HepG2 (cell line): ENCODE measurements around the gene PLCB1. TPM values are rescaled to one million over a fixed set of nuclear protein-coding genes. Genes with fewer than 3 reads are reported as not detected.

ENCODE experiments used
- ATAD3A ChIP-seq: sonication (generic); formaldehyde crosslinking; IDR thresholded peaks from 2 replicates; pipeline ENCODE4 v1.4.0; 2020; ENCODE audit warnings: missing genetic modification reagents
- ATF1 ChIP-seq: IDR thresholded peaks from 2 replicates; pipeline ENCODE4 v1.6.1; 2016; ENCODE audit warnings: mild to moderate bottlenecking, control low read depth
- CEBPG ChIP-seq: IDR thresholded peaks from 2 replicates; pipeline ENCODE4 v1.6.1; 2016
- CENPT ChIP-seq: sonication (generic); formaldehyde crosslinking; IDR thresholded peaks from 2 replicates; pipeline ENCODE4 v1.8.0; 2022; ENCODE audit warnings: low read depth, mild to moderate bottlenecking, moderate library complexity, missing genetic modification reagents
- ESRRA ChIP-seq: sonication (generic); formaldehyde crosslinking; IDR thresholded peaks from 2 replicates; pipeline ENCODE4 v1.5.1; 2020; ENCODE audit warnings: mild to moderate bottlenecking, low read depth, missing genetic modification reagents
- FOXO1 ChIP-seq: sonication (generic); formaldehyde crosslinking; IDR thresholded peaks from 2 replicates; pipeline ENCODE4 v1.4.0; 2020; ENCODE audit warnings: missing genetic modification reagents
- JARID2 ChIP-seq: sonication (generic); formaldehyde crosslinking; IDR thresholded peaks from 2 replicates; pipeline ENCODE4 v1.8.1; 2023; ENCODE audit warnings: missing genetic modification reagents, inconsistent platforms; ENCODE audit not compliant: insufficient replicate concordance
- PRPF4 ChIP-seq: fragments of 200-400 bp; formaldehyde crosslinking; IDR thresholded peaks from 2 replicates; pipeline ENCODE4 v1.6.1; 2016; ENCODE audit warnings: low read length, low read depth; ENCODE audit not compliant: poor library complexity, severe bottlenecking
- TCF7 ChIP-seq: sonication (generic); IDR thresholded peaks from 2 replicates; pipeline ENCODE4 v1.6.1; 2016; ENCODE audit warnings: antibody characterized with exemption, low read depth
- ZBTB20 ChIP-seq: sonication (generic); formaldehyde crosslinking; IDR thresholded peaks from 2 replicates; pipeline ENCODE4 v1.8.1; 2023; ENCODE audit warnings: missing genetic modification reagents, low read depth, mild to moderate bottlenecking, borderline replicate concordance
- ZFP36L1 ChIP-seq: sonication (generic); formaldehyde crosslinking; IDR thresholded peaks from 2 replicates; pipeline ENCODE4 v1.8.0; 2022; ENCODE audit warnings: mild to moderate bottlenecking, missing genetic modification reagents, moderate library complexity
- ZFP41 ChIP-seq: sonication (generic); formaldehyde crosslinking; IDR thresholded peaks from 2 replicates; pipeline ENCODE4 v1.4.0; 2020; ENCODE audit warnings: mild to moderate bottlenecking, missing genetic modification reagents, borderline replicate concordance
- ZNF451 ChIP-seq: sonication (generic); formaldehyde crosslinking; IDR thresholded peaks from 2 replicates; pipeline ENCODE4 v1.5.0; 2020; ENCODE audit warnings: mild to moderate bottlenecking, missing genetic modification reagents
- ZNF572 ChIP-seq: sonication (generic); formaldehyde crosslinking; IDR thresholded peaks from 2 replicates; pipeline ENCODE4 v1.5.1; 2020; ENCODE audit warnings: mild to moderate bottlenecking, missing genetic modification reagents
- ZNF737 ChIP-seq: sonication (generic); formaldehyde crosslinking; IDR thresholded peaks from 2 replicates; pipeline ENCODE4 v1.5.0; 2020; ENCODE audit warnings: missing genetic modification reagents, mild to moderate bottlenecking, borderline replicate concordance
- ZNF850 ChIP-seq: sonication (generic); formaldehyde crosslinking; conservative IDR thresholded peaks from 2 replicates; pipeline ENCODE4 v1.9.0; 2021; ENCODE audit warnings: mild to moderate bottlenecking, missing genetic modification reagents
- ZSCAN25 ChIP-seq: sonication (generic); formaldehyde crosslinking; IDR thresholded peaks from 2 replicates; pipeline ENCODE4 v1.8.0; 2022; ENCODE audit warnings: mild to moderate bottlenecking, missing genetic modification reagents
- ZSCAN29 ChIP-seq: sonication (generic); formaldehyde crosslinking; conservative IDR thresholded peaks from 2 replicates; pipeline ENCODE4 v1.4.0; 2020; ENCODE audit warnings: mild to moderate bottlenecking, missing genetic modification reagents
- polyA plus RNA-seq, 8 experiments: library from polyadenylated mRNA; depleted of rRNA in 3 of 8; stranded (reverse) in 7 of 8; unstranded in 1 of 8; fragments of >200 nt; fragmentation: Illumina TruSeq in 4 of 8; extraction: Trizol in 4 of 8; gene quantifications; 2 replicates each; pipeline versions ENCODE4 v1.2.1 to v1.2.3, GENCODE V29; 2011 to 2016; ENCODE audit warnings: low read depth in 4 of 8, missing spikeins in 1 of 8, mixed read lengths in 1 of 8; ENCODE audit not compliant: insufficient read depth in 1 of 8
- total RNA-seq, 5 experiments: library from RNA; depleted of rRNA; stranded (reverse); fragments of >200 nt; fragmentation: Illumina TruSeq; extraction: Trizol; gene quantifications; 2 replicates each; pipeline ENCODE4 v1.2.3, GENCODE V29; 2016; ENCODE audit warnings: low read depth in 1 of 5
- TF ChIP-seq, protein P1 (sequence below): IDR thresholded peaks from 2 replicates; pipeline ENCODE4 v1.6.1; 2016; ENCODE audit warnings: missing biosample characterization, missing genetic modification reagents, low read depth
- TF ChIP-seq, protein P2 (sequence below): IDR thresholded peaks from 2 replicates; pipeline ENCODE4 v1.6.1; 2016; ENCODE audit warnings: missing compliant biosample characterization, missing genetic modification reagents, borderline replicate concordance
- TF ChIP-seq, protein P3 (sequence below): sonication (generic); formaldehyde crosslinking; IDR thresholded peaks from 2 replicates; pipeline ENCODE4 v1.5.0; 2020; ENCODE audit warnings: mild to moderate bottlenecking, missing genetic modification reagents

The PLCB1 gene
- total and polyA plus RNA-seq, 2 of the 13 experiments (the other 11 are each of a cell fraction or from before 2014, with no cell fraction given) = 42.4 to 55.9 TPM

DNA sequence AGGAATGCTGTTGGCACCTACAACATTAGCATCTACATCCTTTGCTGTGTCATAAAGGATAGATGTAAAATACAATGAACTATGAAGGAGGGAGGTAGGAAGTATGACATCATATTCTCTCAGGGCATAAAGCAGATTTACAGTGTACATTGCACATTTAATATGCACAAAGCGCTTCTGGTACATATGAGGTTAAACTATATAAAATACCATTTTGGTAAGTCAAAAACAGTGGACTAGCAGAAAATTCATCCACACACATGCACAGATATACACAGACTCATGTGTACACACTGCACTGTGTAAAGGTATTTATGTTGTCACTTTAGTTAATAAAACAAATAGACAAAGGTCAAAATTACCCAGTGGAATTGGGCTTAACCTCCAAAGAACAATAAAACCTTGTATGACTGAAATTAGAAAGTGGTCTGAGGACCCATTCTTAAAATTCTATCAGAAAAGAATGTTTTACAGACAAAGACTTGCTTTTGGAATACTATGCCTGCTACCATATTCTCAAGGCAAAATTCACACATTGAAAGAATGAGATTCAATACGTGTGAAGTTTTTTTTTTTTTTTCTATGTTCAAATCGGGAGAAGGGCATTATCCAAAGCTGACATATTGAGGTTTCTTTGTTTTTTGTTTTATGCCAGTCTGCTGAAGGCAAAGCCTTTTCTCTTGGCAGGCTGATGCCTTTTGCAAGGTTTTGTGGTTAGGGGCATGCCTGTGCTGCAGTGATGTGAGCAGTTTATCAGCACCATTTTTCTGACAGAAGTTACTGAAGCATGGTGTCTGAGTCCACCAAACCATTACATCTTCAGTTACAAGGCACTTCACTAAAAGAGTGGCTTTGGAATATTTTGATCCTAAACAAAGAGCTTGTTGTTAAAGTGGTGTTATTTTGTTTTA lies 199.0 kb downstream of the PLCB1 start (continued):
- TF ChIP-seq ESRRA = no peak
- TF ChIP-seq ZNF572 (CRISPR knock-in tag) = no peak
- TF ChIP-seq PRPF4 = no peak
- no peak for TF ChIP-seq CENPT (CRISPR knock-in tag)
- TF ChIP-seq ZBTB20 (CRISPR knock-in tag) = 0 out of 2 replicates have a peak, but pooled peaks have one; percentile 24
- TF ChIP-seq, protein P1, sequence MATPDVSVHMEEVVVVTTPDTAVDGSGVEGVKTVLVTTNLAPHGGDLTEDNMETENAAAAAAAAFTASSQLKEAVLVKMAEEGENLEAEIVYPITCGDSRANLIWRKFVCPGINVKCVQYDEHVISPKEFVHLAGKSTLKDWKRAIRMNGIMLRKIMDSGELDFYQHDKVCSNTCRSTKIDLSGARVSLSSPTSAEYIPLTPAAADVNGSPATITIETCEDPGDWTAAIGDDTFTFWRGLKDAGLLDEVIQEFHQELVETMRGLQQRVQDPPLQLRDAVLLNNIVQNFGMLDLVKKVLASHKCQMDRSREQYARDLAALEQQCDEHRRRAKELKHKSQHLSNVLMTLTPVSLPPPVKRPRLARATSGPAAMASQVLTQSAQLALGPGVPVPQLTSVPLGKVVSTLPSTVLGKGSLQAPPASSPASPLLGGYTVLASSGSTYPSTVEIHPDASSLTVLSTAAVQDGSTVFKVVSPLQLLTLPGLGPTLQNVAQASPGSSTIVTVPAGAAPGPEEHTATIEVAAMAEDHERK (CRISPR knock-in tag) = no peak
- TF ChIP-seq, protein P2, sequence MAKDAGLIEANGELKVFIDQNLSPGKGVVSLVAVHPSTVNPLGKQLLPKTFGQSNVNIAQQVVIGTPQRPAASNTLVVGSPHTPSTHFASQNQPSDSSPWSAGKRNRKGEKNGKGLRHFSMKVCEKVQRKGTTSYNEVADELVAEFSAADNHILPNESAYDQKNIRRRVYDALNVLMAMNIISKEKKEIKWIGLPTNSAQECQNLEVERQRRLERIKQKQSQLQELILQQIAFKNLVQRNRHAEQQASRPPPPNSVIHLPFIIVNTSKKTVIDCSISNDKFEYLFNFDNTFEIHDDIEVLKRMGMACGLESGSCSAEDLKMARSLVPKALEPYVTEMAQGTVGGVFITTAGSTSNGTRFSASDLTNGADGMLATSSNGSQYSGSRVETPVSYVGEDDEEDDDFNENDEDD (CRISPR knock-in tag) = no peak
- no peak for TF ChIP-seq ZFP41 (CRISPR knock-in tag)
- TF ChIP-seq FOXO1 (CRISPR knock-in tag) = peak; percentile 66; the same call in 1 of the 2 replicates
- TF ChIP-seq ATF1 (CRISPR knock-in tag) = no peak; the same call in 1 of the 2 replicates
- no peak for TF ChIP-seq ATAD3A (CRISPR knock-in tag)
- TF ChIP-seq CEBPG (CRISPR knock-in tag) = peak; percentile 2; the same call in 1 of the 2 replicates
- no peak for TF ChIP-seq JARID2
- TF ChIP-seq ZFP36L1 (CRISPR knock-in tag) = 0 out of 2 replicates have a peak, but pooled peaks have one; percentile 14
- TF ChIP-seq, protein P3, sequence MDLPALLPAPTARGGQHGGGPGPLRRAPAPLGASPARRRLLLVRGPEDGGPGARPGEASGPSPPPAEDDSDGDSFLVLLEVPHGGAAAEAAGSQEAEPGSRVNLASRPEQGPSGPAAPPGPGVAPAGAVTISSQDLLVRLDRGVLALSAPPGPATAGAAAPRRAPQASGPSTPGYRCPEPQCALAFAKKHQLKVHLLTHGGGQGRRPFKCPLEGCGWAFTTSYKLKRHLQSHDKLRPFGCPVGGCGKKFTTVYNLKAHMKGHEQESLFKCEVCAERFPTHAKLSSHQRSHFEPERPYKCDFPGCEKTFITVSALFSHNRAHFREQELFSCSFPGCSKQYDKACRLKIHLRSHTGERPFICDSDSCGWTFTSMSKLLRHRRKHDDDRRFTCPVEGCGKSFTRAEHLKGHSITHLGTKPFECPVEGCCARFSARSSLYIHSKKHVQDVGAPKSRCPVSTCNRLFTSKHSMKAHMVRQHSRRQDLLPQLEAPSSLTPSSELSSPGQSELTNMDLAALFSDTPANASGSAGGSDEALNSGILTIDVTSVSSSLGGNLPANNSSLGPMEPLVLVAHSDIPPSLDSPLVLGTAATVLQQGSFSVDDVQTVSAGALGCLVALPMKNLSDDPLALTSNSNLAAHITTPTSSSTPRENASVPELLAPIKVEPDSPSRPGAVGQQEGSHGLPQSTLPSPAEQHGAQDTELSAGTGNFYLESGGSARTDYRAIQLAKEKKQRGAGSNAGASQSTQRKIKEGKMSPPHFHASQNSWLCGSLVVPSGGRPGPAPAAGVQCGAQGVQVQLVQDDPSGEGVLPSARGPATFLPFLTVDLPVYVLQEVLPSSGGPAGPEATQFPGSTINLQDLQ (CRISPR knock-in tag) = no peak
- no peak for TF ChIP-seq ZNF850 (CRISPR knock-in tag)
- no peak for TF ChIP-seq ZNF737 (CRISPR knock-in tag)
- TF ChIP-seq ZSCAN25 (CRISPR knock-in tag) = no peak
- no peak for TF ChIP-seq ZNF451
- no peak; the same call in 1 of the 2 replicates for TF ChIP-seq TCF7
- TF ChIP-seq ZSCAN29 = no peak
